Measurements from ENCODE around the gene DYSF.

DNA sequence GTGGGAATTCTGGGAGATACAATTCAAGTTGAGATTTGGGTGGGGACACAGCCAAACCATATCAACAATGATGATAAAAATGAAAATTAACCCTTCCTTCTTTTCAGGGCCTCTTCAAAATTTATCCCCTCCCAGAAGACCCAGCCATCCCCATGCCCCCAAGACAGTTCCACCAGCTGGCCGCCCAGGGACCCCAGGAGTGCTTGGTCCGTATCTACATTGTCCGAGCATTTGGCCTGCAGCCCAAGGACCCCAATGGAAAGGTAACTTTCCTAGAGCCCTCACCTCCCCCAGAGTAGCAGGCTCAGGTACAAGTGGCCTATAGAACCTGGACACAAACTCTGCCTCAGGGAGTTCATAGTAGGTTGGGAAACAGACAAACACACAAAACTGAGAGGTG, 205.4 kb downstream of the DYSF start:
- TF ChIP-seq, protein P1, sequence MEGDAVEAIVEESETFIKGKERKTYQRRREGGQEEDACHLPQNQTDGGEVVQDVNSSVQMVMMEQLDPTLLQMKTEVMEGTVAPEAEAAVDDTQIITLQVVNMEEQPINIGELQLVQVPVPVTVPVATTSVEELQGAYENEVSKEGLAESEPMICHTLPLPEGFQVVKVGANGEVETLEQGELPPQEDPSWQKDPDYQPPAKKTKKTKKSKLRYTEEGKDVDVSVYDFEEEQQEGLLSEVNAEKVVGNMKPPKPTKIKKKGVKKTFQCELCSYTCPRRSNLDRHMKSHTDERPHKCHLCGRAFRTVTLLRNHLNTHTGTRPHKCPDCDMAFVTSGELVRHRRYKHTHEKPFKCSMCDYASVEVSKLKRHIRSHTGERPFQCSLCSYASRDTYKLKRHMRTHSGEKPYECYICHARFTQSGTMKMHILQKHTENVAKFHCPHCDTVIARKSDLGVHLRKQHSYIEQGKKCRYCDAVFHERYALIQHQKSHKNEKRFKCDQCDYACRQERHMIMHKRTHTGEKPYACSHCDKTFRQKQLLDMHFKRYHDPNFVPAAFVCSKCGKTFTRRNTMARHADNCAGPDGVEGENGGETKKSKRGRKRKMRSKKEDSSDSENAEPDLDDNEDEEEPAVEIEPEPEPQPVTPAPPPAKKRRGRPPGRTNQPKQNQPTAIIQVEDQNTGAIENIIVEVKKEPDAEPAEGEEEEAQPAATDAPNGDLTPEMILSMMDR (conservative IDR thresholded peaks at IDR 0.05), result no peak
- TF ChIP-seq ZFX (IDR thresholded peaks at IDR 0.05), result no peak

Data from C4-2B (cell line).